Stomach smooth muscle (tissue), 2 donors: ENCODE measurements around the gene ZNF682.
"Not testable (repeated sequence)": the region's sequence is repeated elsewhere in the genome, so short reads cannot be mapped to it uniquely, and the experiment has no call there.

Experiments
- H3K27ac ChIP-seq: one replicate; pipeline ENCODE4 v1.7.0; 2013; ENCODE audit warnings: mild to moderate bottlenecking, low read length, inconsistent platforms
- H3K27me3 ChIP-seq, 2 donors: one replicate each; pipeline ENCODE4 v1.7.0; 2013; ENCODE audit warnings: low read length in 2 of 2; ENCODE audit not compliant: insufficient read depth in 2 of 2, control insufficient read depth in 1 of 2
- H3K36me3 ChIP-seq, 2 donors: one replicate each; pipeline ENCODE4 v1.7.0; 2013; ENCODE audit warnings: low read length in 2 of 2; ENCODE audit not compliant: control insufficient read depth in 2 of 2, insufficient read depth in 2 of 2
- H3K4me1 ChIP-seq: one replicate; pipeline ENCODE4 v1.7.0; 2013; ENCODE audit warnings: low read length; ENCODE audit not compliant: control insufficient read depth, insufficient read depth
- H3K4me3 ChIP-seq, 2 donors: one replicate each; pipeline ENCODE4 v1.7.0; 2013; ENCODE audit warnings: low read length in 2 of 2
- H3K9ac ChIP-seq, 2 donors: one replicate each; pipeline ENCODE4 v1.7.0; 2013; ENCODE audit warnings: low read length in 2 of 2, mild to moderate bottlenecking in 1 of 2
- H3K9me3 ChIP-seq, 2 donors: one replicate each; pipeline ENCODE4 v1.7.0; 2013; ENCODE audit warnings: low read length in 2 of 2; ENCODE audit not compliant: control insufficient read depth in 2 of 2
- donor health status: healthy.
- donor health status: Pancreatic carcinoma.

ZNF682 gene

DNA sequence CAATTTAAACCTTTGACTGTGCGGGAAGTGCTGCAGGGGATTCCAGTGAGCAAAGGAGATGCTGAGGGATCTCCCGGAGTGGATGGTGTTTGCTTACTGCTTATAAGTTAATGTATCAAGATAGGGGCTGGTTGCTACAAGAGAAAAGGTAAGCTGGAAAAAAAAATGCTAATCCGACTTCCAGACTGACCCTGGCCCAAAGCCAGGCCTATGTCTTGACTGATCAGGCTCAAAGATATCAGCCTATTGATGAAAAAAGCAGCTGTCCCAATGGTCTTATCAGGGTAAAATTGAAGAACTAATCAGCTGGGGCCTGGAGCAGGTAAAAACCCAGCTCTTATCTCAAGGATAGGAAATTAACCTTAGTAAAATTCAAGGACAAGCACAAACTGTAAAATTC is 27.6 kb upstream of the ZNF682 start:
- H3K27ac ChIP-seq, result no peak overlapping the region
- H3K4me1 ChIP-seq, result no peaks in the 10 kb centered on the region
- H3K36me3 ChIP-seq, result no peaks in the 10 kb centered on the region
- no peak overlapping the region for H3K4me3 ChIP-seq
- no peak overlapping the region for H3K9ac ChIP-seq
- H3K9me3 ChIP-seq, result no peaks in the 10 kb centered on the region
- H3K27me3 ChIP-seq, result peaks cover 4 to 6% of the 10 kb centered on the region in 2 donors

DNA sequence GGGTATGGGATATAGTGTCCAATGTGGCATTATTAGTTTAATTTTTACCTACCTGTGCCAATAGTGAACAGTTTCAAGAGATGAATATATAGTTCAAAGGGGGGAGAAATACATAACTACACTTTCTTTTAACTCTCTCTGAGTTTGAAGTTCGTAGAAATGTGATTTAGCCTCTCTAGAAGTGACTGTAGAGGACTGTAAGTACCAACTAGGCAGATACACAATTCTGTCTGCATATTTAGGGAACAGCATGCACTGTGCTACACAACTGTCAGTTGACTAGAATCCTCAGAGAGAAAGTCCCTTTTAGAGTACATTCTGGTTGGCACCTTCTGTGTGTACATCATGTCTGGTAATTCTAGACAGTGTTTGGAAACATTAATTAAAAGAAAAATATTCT is 21.0 kb upstream of the ZNF682 start:
- H3K27me3 ChIP-seq, result no peaks in the 10 kb centered on the region
- no peak overlapping the region for H3K4me3 ChIP-seq
- no peaks in the 10 kb centered on the region for H3K36me3 ChIP-seq
- H3K9ac ChIP-seq, result no peak overlapping the region
- no peaks in the 10 kb centered on the region for H3K9me3 ChIP-seq
- H3K4me1 ChIP-seq, result no peaks in the 10 kb centered on the region
- H3K27ac ChIP-seq, result no peak overlapping the region

- H3K4me3 ChIP-seq, H3K27ac ChIP-seq, H3K4me1 ChIP-seq, H3K9ac ChIP-seq, H3K9me3 ChIP-seq, H3K36me3 ChIP-seq, H3K27me3 ChIP-seq: not testable (repeated sequence)
Measured at GRCh38 chr19:20058738-20059137, 19.4 kb upstream of the ZNF682 start.

GRCh38 chr19:20051841-20052768 is 12.8 kb upstream of the ZNF682 start:
- peak overlapping the region; percentile 93 to 100 for H3K4me3 ChIP-seq
- peaks cover 5% of the 10 kb centered on the region for H3K4me1 ChIP-seq

GRCh38 chr19:20045742-20046141 is 6.4 kb upstream of the ZNF682 start:
- H3K9ac ChIP-seq, H3K4me1 ChIP-seq, H3K27ac ChIP-seq, H3K36me3 ChIP-seq, H3K9me3 ChIP-seq, H3K4me3 ChIP-seq, H3K27me3 ChIP-seq: not testable (repeated sequence)

More at GRCh38 chr19:20051841-20052768, 12.8 kb upstream of the ZNF682 start:
- Histone ChIP-seq H3K9ac (peak overlapping the region; percentile 73 to 91), H3K27ac (peak overlapping the region; percentile 67), H3K9me3 (no peaks in the 10 kb centered on the region), H3K36me3 (no peaks in the 10 kb centered on the region), H3K27me3 (no peaks in the 10 kb centered on the region)

- Histone ChIP-seq H3K36me3 (no peaks in the 10 kb centered on the region), H3K27me3 (peaks cover 0 to 2% of the 10 kb centered on the region in 2 donors), H3K4me1 (no peaks in the 10 kb centered on the region), H3K9me3 (no peaks in the 10 kb centered on the region), H3K27ac (no peak overlapping the region), H3K9ac (no peak overlapping the region), H3K4me3 (no peak overlapping the region)
Measured at GRCh38 chr19:20044663-20045062, 5.4 kb upstream of the ZNF682 start.

GRCh38 chr19:20038358-20039202 is 725 bp downstream of the ZNF682 start:
- peak overlapping the region; percentile 58 for H3K27ac ChIP-seq
- peaks cover 0 to 2% of the 10 kb centered on the region in 2 donors for H3K36me3 ChIP-seq
- peak overlapping the region; percentile 65 to 72 for H3K9ac ChIP-seq
- H3K27me3 ChIP-seq, result no peaks in the 10 kb centered on the region
- peak overlapping the region; percentile 83 to 99 for H3K4me3 ChIP-seq
- H3K9me3 ChIP-seq, result no peaks in the 10 kb centered on the region
- no peaks in the 10 kb centered on the region for H3K4me1 ChIP-seq

- Histone ChIP-seq H3K4me1 (no peaks in the 10 kb centered on the region), H3K36me3 (peaks cover 3 to 4% of the 10 kb centered on the region in 2 donors), H3K4me3 (no peak overlapping the region), H3K27me3 (no peaks in the 10 kb centered on the region), H3K9me3 (no peaks in the 10 kb centered on the region), H3K9ac (no peak overlapping the region), H3K27ac (no peak overlapping the region)
Measured at GRCh38 chr19:20035935-20036334, 3.4 kb downstream of the ZNF682 start.

DNA sequence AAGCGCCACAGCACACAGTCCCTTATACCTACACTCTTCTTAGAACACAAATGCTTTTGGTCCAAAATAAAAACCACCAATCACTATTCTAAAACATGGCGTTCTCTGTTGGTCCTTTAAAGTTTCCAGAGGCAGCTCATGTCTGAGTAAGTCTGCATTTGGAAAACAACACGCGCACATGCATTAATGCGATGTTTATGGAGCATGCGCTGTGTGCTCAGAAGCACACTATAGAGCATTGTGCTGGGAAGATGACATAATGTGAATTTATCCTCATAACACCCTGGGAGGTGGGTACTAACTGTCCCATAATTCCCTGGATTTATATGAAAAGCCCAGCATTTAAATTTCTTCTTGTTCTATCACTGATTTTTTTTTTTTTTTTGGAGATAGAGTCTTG is 10.7 kb downstream of the ZNF682 start:
- Histone ChIP-seq H3K27me3 (no peaks in the 10 kb centered on the region), H3K9me3 (no peaks in the 10 kb centered on the region), H3K9ac (no peak overlapping the region), H3K27ac (no peak overlapping the region), H3K36me3 (peaks cover 3 to 6% of the 10 kb centered on the region in 2 donors), H3K4me1 (no peaks in the 10 kb centered on the region), H3K4me3 (no peak overlapping the region)

GRCh38 chr19:20005741-20006140 is 33.6 kb downstream of the ZNF682 start:
- Histone ChIP-seq H3K36me3 (peaks cover 9% of the 10 kb centered on the region in 2 donors), H3K9ac (no peak overlapping the region), H3K4me1 (no peaks in the 10 kb centered on the region), H3K27ac (no peak overlapping the region), H3K4me3 (no peak overlapping the region), H3K9me3 (peaks cover 4 to 6% of the 10 kb centered on the region in 2 donors), H3K27me3 (no peaks in the 10 kb centered on the region)
